K562 (cell line): ENCODE data around the gene MFF.

Experiments
- ATF7 ChIP-seq: fragments of 450-650 bp; IDR thresholded peaks from 2 replicates; pipeline ENCODE4 v1.7.1; 2014; ENCODE audit warnings: mild to moderate bottlenecking, moderate library complexity
- CTCF ChIP-seq, 3 experiments: IDR thresholded peaks in 2 of 3; conservative IDR thresholded peaks in 1 of 3; 2 replicates each; pipeline ENCODE4 v1.5.1; 2011 to 2012; ENCODE audit warnings: low read length in 3 of 3, mild to moderate bottlenecking in 3 of 3, control low read depth in 2 of 3, improper control_type of control experiment in 1 of 3, inconsistent platforms in 1 of 3, low read depth in 1 of 3, mixed read lengths in 1 of 3, moderate library complexity in 1 of 3; ENCODE audit not compliant: insufficient read depth in 2 of 3
- DDX20 ChIP-seq: fragments of 450-650 bp; IDR thresholded peaks from 2 replicates; pipeline ENCODE4 v1.6.1; 2016; ENCODE audit warnings: missing genetic modification characterization, low read depth, mild to moderate bottlenecking, missing compliant biosample characterization, moderate library complexity
- EP300 ChIP-seq: IDR thresholded peaks from 2 replicates; pipeline ENCODE4 v1.6.1; 2012; ENCODE audit warnings: low read length, improper control_type of control experiment
- EZH2 ChIP-seq: IDR thresholded peaks from 2 replicates; pipeline ENCODE4 v1.6.1; 2012; ENCODE audit warnings: low read depth, mild to moderate bottlenecking, inconsistent platforms, low read length, borderline replicate concordance
- FOXP1 ChIP-seq: sonication (generic); formaldehyde crosslinking; IDR thresholded peaks from 2 replicates; pipeline ENCODE4 v1.8.0; 2022; ENCODE audit warnings: mild to moderate bottlenecking, missing genetic modification reagents
- MAFF ChIP-seq: IDR thresholded peaks from 2 replicates; pipeline ENCODE4 v1.6.1; 2012; ENCODE audit warnings: low read length, improper control_type of control experiment
- POLR2A ChIP-seq: fragments of 450-650 bp; conservative IDR thresholded peaks from 2 replicates; pipeline ENCODE4 v1.6.1; 2016
- POLR3A ChIP-seq: IDR thresholded peaks from 2 replicates; pipeline ENCODE4 v1.6.1; 2011; ENCODE audit warnings: borderline replicate concordance, mild to moderate bottlenecking, moderate library complexity; ENCODE audit not compliant: insufficient read length, insufficient read depth; ENCODE audit errors: extremely low read depth

- no peak for TF ChIP-seq POLR2A
- TF ChIP-seq DDX20 (tag): no peak
- no peak for TF ChIP-seq MAFF
- no peak for TF ChIP-seq EP300
- no peak for TF ChIP-seq EZH2
- TF ChIP-seq POLR3A: no peak
- no peak for TF ChIP-seq ATF7
- no peak for TF ChIP-seq FOXP1
- TF ChIP-seq CTCF (IDR thresholded peaks at IDR 0.05 in 2 of 3, conservative IDR thresholded peaks at IDR 0.05 in 1 of 3; ENCODE audit: insufficient read depth in 2 of 3, low read depth in 1 of 3, low read length in 3 of 3): no peak
These were observed 51.8 kb downstream of the MFF start for GRCh38 chr2:227376656-227377396.
